ENCODE data around the gene CYB5R4.

GRCh38 chr6:83908813-83909212 is 49.3 kb downstream of the CYB5R4 start:
- TF ChIP-seq CTCF (IDR thresholded peaks at IDR 0.05) (no peak), TCF12 (IDR thresholded peaks at IDR 0.05) (no peak)
